ENCODE data around the gene VIL1.

VIL1 gene

DNA sequence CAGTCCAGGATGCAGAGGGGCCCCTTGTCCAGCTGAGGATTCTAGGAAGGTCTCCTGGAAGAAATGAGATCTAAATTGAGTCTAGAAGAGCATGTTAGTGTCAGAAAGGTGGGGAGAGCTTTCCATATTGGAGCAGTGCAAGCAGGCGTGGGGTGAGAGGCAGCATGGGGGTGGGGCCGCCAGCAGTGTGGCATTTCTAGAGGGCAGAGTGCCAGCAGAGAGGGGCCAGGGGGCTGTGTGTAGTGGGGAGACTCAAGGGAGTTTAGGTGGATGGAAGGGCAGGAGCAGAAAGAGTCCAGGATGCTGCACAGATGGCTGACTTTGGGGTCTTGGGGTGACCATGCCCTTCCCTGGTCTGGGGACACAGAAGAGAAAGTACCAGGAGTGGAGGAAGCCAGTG is 2.1 kb downstream of the VIL1 start:
- H3K4me3 ChIP-seq (ENCODE audit: low read depth, low read length): no peak overlapping the region
- TF ChIP-seq, protein P1, sequence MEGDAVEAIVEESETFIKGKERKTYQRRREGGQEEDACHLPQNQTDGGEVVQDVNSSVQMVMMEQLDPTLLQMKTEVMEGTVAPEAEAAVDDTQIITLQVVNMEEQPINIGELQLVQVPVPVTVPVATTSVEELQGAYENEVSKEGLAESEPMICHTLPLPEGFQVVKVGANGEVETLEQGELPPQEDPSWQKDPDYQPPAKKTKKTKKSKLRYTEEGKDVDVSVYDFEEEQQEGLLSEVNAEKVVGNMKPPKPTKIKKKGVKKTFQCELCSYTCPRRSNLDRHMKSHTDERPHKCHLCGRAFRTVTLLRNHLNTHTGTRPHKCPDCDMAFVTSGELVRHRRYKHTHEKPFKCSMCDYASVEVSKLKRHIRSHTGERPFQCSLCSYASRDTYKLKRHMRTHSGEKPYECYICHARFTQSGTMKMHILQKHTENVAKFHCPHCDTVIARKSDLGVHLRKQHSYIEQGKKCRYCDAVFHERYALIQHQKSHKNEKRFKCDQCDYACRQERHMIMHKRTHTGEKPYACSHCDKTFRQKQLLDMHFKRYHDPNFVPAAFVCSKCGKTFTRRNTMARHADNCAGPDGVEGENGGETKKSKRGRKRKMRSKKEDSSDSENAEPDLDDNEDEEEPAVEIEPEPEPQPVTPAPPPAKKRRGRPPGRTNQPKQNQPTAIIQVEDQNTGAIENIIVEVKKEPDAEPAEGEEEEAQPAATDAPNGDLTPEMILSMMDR (IDR thresholded peaks at IDR 0.05; ENCODE audit: insufficient read depth, low read depth, low read length, missing control alignments): no peak
- no peak for DNase-seq (ENCODE audit: low read depth)

DNA sequence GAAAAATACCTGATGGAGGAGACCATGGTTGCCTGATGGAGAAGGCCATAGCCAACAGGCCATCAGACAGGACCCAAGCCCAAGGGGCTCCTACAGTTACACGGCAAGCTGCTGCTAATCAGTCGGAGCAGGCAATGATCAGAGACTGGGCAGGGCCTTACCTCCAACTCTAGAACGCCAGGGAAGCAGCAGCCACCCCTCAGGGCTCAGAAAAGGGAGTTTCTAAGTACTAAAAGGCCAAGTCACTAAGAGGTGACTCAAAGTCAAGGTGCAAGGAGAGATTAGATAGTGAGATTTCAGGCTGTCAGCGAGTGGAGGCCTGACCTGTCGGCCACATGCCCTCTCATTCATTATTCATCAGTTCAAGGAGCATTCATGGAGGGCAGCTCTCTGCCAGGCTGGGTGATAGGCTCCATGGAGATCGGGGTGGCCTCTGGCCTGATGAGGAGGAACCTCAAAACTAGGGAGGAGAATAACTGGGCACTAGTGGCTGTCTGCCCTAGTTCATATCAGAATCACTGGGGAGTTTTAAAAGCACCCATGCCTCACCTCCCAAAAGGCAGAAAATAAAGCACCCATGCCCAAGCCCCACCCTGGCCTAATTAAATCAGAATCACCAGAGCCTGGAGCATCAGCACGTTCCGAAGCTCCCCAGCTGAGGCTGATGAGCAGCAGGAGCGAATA is 3.6 kb downstream of the VIL1 start:
- TF ChIP-seq, protein P1 (IDR thresholded peaks at IDR 0.05; ENCODE audit: insufficient read depth, low read depth, low read length, missing control alignments): no peak
- no peak overlapping the region for H3K4me3 ChIP-seq (ENCODE audit: low read depth, low read length)
- no peak for DNase-seq (ENCODE audit: low read depth)

DNA sequence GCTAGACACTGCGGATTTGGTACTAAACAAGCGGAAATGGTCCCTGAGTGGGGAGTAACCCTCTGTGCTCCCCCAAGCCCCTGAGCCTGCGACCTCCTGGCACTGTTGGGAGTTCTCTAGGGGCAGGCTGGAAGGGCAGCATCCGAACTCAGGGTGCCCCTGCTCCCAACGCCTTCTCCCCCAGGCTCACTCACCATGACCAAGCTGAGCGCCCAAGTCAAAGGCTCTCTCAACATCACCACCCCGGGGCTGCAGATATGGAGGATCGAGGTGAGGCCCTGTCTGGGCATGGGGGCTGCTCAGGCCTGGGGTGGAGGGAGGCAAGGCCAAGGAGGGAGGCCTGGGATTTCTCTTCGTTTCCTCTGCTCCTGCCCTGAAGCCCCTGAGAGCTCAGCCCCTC is 4.7 kb downstream of the VIL1 start:
- TF ChIP-seq, protein P1 (IDR thresholded peaks at IDR 0.05; ENCODE audit: insufficient read depth, low read depth, low read length, missing control alignments): no peak
- H3K4me3 ChIP-seq (ENCODE audit: low read depth, low read length): no peak overlapping the region
- no peak for DNase-seq (ENCODE audit: low read depth)

DNA sequence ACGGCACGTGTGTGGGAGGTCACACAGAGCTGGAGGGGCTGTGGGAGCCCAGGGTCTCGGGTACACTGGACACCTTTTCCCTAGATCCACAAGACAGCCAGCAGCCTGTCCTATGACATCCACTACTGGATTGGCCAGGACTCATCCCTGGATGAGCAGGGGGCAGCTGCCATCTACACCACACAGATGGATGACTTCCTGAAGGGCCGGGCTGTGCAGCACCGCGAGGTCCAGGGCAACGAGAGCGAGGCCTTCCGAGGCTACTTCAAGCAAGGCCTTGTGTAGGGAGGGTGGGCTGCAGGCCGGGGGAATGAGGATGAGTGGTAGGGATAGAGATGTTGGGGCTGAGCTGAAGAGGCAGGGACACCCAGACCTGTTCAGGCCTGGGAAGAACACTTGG is 6.6 kb downstream of the VIL1 start:
- TF ChIP-seq, protein P1 (IDR thresholded peaks at IDR 0.05; ENCODE audit: insufficient read depth, low read depth, low read length, missing control alignments): no peak
- no peak for DNase-seq (ENCODE audit: low read depth)
- no peak overlapping the region for H3K4me3 ChIP-seq (ENCODE audit: low read depth, low read length)

DNA sequence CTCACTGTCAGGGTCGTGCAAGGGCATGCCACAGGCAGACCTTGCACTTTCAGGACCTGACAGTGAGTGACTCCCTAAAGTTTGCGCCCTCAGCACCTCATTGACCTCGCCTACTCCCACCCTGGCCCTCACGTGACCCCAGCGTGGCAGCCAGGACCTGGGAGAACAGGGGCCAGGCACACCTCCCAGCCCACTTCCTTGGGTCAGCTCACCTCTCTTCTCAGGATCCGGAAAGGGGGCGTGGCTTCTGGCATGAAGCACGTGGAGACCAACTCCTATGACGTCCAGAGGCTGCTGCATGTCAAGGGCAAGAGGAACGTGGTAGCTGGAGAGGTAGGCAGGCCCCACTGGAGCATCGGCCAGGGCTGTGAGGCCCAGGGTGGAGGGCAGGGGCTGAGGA is 8.8 kb downstream of the VIL1 start:
- TF ChIP-seq, protein P1 (IDR thresholded peaks at IDR 0.05; ENCODE audit: insufficient read depth, low read depth, low read length, missing control alignments): no peak
- DNase-seq (ENCODE audit: low read depth): no peak
- H3K4me3 ChIP-seq (ENCODE audit: low read depth, low read length): no peak overlapping the region

DNA sequence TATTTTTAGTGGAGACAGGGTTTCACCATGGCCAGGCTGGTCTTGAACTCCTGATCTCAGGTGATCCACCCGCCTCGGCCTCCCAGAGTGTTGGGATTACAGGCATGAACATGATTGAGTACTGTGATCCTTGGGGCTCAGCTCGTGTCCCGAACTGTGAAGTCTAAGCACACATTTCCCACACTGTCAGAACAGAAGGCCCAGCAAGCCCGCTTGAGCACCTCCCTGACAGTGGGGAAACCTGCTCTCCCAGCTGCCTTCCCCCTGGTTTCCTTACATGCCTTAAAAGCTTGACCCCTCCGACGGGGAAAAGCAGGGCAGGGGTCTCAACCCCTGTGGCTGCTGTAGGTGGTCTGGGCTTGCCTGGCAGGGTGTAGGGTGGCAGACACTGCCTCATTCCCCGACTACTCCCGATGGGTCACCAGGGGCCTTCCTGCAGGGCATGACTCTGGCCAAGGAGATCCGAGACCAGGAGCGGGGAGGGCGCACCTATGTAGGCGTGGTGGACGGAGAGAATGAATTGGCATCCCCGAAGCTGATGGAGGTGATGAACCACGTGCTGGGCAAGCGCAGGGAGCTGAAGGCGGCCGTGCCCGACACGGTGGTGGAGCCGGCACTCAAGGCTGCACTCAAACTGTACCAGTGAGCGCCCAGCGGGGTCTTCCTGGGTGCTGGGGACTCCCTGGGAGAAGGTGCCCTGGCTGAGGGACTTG is 10.1 kb downstream of the VIL1 start:
- H3K4me3 ChIP-seq (ENCODE audit: low read depth, low read length): no peak overlapping the region
- TF ChIP-seq, protein P1 (IDR thresholded peaks at IDR 0.05; ENCODE audit: insufficient read depth, low read depth, low read length, missing control alignments): no peak
- no peak for DNase-seq (ENCODE audit: low read depth)

Measured in GM12865 (cell line).